PFSK-1 (cell line): ENCODE results near the gene RNF141.

Experiments
- FOXP2 ChIP-seq: optimal IDR thresholded peaks from 2 replicates; pipeline ENCODE3; 2011; ENCODE audit warnings: borderline replicate concordance, control low read depth, inconsistent platforms; ENCODE audit not compliant: insufficient read depth; ENCODE audit errors: extremely low read length, extremely low read depth
- POLR2AphosphoS5 ChIP-seq: IDR thresholded peaks from 2 replicates; pipeline ENCODE4 v1.6.1; 2012; ENCODE audit warnings: low read depth, mild to moderate bottlenecking, control low read depth, low read length, moderate library complexity
- REST ChIP-seq, 2 experiments: IDR thresholded peaks; 2 replicates each; pipeline versions ENCODE4 v1.6.1 to v1.8.0; 2011 to 2012; ENCODE audit warnings: low read depth in 2 of 2, low read length in 2 of 2, control low read depth in 1 of 2, inconsistent platforms in 1 of 2, mild to moderate bottlenecking in 1 of 2, moderate library complexity in 1 of 2; ENCODE audit not compliant: insufficient read depth in 1 of 2
- SIN3A ChIP-seq: IDR thresholded peaks from 2 replicates; pipeline ENCODE4 v1.6.1; 2012; ENCODE audit warnings: mild to moderate bottlenecking, low read length, moderate library complexity, borderline replicate concordance; ENCODE audit not compliant: insufficient read depth

- TF ChIP-seq POLR2AphosphoS5: no peak
- no peak for TF ChIP-seq REST (IDR thresholded peaks at IDR 0.05; ENCODE audit: insufficient read depth in 1 of 2, low read depth in 2 of 2, low read length in 2 of 2)
- TF ChIP-seq FOXP2: no peak
- TF ChIP-seq SIN3A: no peak
These were observed 46.4 kb upstream of the RNF141 start for GRCh38 chr11:10587388-10587787.
